DMS114 treated with DMSO at 0.1 percent for 48 hours (cell line): ENCODE measurements around the gene SLC26A3.
A peak's percentile ranks its signal among the peaks of the same experiment; 100 is the strongest.

Experiments used
- DNase-seq: peaks from one replicate; lab custom pipeline; 2025; ENCODE audit not compliant: unreplicated experiment; lab: John Stamatoyannopoulos, UW

SLC26A3 gene

GRCh38 chr7:107751113-107751512 is 51.9 kb downstream of the SLC26A3 start:
- DNase-seq, result no peak

DNA sequence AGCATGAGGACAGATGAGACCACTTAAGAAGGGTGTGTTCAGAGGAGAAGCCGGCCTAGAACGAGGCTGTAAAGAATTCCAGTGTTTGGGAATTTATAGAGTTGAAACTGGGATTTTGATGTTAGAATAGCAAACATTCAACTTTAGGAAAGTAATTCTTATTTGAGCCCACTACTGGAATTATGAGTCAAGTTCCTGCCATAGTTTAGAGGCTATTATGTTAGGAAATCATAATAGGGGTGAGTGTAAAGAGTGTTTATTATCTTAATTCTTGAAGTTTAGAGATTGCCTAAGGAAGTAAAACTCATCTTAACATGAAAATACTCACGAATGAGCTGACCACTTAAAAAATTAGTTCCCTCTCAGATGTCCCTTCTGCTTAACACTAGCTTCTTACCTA is 57.0 kb downstream of the SLC26A3 start:
- no peak for DNase-seq

GRCh38 chr7:107744345-107744750 is 58.7 kb downstream of the SLC26A3 start:
- no peak for DNase-seq

DNA sequence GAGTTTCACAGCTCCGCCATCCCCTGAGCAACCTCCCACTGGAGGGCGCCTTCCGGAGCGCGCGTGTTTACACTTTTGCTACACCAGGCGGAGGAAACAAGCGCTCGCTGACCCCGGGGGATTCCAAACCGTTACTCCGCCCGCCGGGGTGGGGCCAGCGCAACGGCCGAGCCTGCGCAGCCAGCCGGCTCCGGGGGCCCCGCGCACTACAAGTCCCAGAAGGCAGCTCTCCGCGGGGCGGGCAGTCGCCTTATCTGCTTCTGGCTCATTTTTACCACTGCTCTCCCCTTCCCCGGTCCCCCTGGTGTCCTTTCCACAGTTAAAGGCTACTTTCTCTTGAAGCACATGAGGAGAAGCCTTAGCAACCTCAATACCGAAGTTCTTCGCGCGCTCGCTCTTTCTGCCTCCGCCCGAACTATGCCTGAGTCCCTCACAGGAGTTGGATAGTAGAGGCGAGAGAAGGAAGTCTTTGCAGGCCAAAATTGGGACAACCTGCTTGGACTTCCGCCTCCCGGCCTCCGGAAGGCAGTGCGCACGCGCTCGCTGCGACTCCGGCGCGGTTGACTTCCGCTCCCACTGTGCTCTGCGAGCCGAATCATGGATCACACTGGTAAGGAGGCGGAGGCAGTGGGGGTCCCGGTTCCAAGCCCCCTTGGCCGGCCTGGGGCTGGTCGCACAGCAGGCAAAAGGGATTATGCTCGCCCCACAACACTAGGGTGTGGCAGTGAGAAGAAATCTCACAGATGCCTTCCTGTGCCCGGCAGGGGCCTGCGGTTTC is 59.3 kb downstream of the SLC26A3 start, which contains the start of gene CBLL1:
CBLL1 (plus strand) TSS at position 576 of the 778 bp plus-strand sequence; CDS start at position 598, 22 bp downstream.
- DNase-seq, result peak; percentile 92

- DNase-seq, result peak; percentile 41
Measured at GRCh38 chr7:107742678-107743566, 60.1 kb downstream of the SLC26A3 start.

- no peak for DNase-seq
Measured at GRCh38 chr7:107728276-107728675, 74.7 kb downstream of the SLC26A3 start.

DNA sequence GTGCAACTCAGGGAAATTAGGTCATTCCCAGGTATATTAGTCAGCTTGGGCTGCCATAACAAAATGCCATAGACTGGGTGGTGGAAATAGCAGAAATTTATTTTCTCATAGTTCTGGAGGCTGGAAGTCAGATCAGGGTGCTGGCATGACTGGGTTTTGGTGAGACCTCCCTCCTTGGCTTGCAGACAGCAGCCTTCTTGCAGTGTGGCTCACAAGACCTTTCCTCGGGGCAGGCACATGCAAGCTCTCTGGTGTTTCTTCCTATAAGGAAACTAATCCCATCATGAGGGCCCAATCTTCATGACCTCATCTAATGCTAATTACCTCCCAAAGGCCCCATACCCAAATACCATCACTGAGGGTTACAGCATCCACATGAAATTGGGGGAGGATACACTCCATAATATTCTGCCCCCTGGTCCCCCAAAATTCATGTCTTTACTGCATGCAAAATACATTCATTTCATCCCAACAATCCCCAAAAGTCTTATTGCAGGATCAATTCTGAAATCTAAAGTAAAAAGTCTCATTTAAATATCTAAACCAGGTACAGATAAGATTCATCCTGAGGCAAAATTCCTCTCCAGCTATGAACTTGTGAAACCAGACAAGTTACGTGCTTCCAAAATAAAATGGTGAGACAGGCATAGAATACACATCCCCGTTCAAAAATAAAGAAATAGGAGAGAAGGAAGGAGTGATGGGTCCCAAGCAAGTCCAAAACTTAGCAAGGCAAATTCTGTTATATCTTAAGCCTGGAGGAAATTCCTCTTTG is 76.5 kb downstream of the SLC26A3 start:
- no peak for DNase-seq

GRCh38 chr7:107725138-107725740 is 77.8 kb downstream of the SLC26A3 start:
- DNase-seq, result peak; percentile 32

DNA sequence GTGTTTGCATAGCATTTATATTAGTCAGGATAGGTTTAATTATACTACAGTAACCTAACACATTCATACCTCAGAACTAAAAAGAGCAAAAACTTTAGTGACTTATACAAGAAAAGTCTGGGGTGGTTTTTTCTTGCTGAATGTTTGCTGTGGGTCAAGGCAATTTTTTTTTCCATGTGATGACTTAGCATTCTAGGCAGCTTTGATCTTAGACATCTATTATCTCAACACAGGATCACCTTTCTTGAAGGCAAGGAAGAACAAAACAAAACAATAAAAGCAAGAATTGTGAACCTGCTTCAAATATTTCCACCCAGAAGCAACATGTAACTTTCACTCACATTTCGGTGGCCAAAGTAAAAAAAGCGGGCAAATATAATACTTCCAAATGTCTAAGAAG is 79.8 kb downstream of the SLC26A3 start:
- DNase-seq, result no peak

DNA sequence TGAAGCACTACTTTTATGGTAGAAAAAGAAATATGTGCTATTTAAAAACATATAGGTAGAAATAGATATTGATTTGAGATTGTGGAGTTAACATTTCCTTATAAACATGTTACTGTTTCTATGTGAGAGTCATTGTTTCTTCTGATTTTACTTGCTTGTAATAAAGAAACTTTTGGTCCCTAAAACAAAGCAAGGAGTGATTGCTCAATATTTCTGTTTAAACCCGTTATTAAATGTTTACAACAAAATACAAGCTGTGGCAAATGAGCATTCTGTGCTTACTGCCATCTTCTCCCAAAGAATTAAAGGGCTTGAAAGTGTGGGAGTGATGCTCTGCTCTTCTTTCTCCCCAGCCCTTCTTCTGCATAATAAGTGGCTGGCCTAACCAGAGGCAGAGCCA is 81.7 kb downstream of the SLC26A3 start:
- no peak for DNase-seq

- DNase-seq, result no peak
Measured at GRCh38 chr7:107718456-107719193, 84.4 kb downstream of the SLC26A3 start.

GRCh38 chr7:107715531-107715930 is 87.5 kb downstream of the SLC26A3 start:
- no peak for DNase-seq
